ENCODE measurements around the gene FLNC. TPM values are rescaled to one million over a fixed set of nuclear protein-coding genes. Genes with fewer than 3 reads are reported as not detected.

FLNC gene
- total RNA-seq, 1 experiment from 2014 or later, result 84.7 TPM

DNA sequence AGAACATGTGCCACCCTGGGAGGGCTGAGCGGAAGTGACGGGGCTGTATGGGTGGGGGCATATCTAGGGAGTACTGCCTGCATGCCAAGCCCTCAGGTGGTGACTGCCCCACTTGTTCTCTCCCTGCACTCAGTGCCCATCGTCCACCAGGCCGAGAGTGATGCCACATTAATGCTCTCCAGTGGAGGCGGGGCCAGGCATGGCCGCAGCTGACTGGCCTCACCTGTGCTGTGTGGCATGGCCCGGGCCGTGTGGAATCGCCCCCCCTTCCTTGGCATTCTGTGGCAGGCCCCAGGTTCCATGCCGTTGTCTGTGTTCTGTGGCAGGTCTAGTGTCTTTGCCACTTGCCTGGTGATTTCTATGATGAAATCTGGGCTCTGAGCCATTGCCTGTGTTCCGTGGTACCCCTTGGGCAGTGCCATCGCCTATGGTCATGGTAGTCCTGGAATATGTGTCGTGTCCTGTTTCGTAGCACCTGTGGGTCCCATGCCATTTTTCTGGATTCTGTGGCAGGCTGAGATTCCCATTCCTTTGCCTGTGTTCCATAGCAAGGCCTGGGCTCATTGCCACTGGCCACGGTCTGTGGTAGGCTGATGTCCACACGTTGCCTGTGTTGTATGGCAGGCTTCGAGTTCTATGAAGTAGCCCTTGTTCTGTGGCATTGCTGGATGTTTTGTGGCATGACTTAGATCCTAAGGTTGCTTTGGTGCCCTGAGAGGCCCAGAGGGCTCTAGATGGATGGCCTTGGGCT, 8.9 kb downstream of the FLNC start:
- no peaks in the 10 kb centered on the region for H3K27me3 ChIP-seq (replicated peaks)
- peaks cover 6% of the 10 kb centered on the region for H3K4me1 ChIP-seq (replicated peaks)
- no peaks in the 10 kb centered on the region for H3K9me3 ChIP-seq (replicated peaks)
- no peak overlapping the region for H3K27ac ChIP-seq
- H3K4me3 ChIP-seq, result no peak overlapping the region
- peaks cover 93% of the 10 kb centered on the region for H3K36me3 ChIP-seq
- peak in 1 of 2 experiments; percentile 39 for DNase-seq (ENCODE audit: low read depth in 1 of 2, low spot score in 2 of 2)

DNA sequence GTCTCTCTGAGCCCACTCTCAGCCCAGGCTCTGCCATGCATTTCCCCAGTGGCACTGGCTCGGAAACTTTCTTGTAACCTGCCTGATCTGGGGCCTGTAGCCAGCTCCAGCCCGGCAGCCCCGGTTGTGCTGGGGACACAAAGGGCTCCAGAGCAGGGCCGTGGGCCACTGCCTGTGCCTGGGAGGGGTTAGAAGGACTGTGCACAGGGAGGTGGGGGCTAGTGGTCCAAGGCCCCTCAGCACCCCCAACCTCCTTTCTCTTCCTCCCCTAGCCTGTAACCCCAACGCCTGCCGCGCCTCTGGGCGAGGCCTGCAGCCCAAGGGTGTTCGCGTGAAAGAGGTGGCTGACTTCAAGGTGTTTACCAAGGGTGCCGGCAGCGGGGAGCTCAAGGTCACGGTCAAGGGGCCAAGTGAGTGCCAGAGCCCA, 9.6 kb downstream of the FLNC start:
- H3K27me3 ChIP-seq (replicated peaks), result no peaks in the 10 kb centered on the region
- H3K36me3 ChIP-seq, result peaks cover 96% of the 10 kb centered on the region
- no peak overlapping the region for H3K4me3 ChIP-seq
- no peak overlapping the region for H3K27ac ChIP-seq
- no peaks in the 10 kb centered on the region for H3K9me3 ChIP-seq (replicated peaks)
- H3K4me1 ChIP-seq (replicated peaks), result peaks cover 6% of the 10 kb centered on the region
- no peak for DNase-seq (ENCODE audit: low read depth in 1 of 2, low spot score in 2 of 2)

DNA sequence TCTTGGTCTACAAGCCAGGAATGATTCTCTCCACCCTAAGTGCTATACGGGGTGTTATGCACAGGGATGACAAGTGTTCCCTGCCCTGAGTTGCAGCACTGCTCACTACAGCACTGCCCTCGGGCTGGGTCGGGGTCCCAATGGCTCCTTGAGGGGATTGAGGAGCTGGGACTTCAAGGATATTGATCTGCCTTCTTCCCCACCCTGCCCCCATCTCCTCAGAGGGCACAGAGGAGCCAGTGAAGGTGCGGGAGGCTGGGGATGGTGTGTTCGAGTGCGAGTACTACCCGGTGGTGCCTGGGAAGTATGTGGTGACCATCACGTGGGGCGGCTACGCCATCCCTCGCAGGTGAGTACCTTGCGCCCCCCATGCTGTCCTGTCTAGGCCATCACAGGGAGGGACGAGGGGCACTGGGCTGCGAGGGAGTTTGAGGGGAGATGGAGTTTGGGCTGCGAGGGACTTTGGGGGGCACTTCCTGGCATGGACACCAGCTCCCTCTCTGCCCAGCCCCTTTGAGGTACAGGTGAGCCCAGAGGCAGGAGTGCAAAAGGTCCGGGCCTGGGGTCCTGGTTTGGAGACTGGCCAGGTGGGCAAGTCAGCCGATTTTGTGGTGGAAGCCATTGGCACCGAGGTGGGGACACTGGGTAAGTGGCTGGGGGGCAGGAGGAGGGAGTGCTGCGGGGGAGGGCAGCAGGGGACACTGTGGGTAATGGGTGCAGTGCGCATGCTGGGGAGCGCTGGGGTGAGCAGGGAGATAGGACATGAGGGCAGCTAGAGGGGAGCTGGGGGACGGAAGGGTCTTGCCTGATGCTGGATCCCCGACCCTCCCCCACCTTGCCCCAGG, 10.3 kb downstream of the FLNC start:
- peak in 1 of 2 experiments; percentile 37 for DNase-seq (ENCODE audit: low read depth in 1 of 2, low spot score in 2 of 2)

DNA sequence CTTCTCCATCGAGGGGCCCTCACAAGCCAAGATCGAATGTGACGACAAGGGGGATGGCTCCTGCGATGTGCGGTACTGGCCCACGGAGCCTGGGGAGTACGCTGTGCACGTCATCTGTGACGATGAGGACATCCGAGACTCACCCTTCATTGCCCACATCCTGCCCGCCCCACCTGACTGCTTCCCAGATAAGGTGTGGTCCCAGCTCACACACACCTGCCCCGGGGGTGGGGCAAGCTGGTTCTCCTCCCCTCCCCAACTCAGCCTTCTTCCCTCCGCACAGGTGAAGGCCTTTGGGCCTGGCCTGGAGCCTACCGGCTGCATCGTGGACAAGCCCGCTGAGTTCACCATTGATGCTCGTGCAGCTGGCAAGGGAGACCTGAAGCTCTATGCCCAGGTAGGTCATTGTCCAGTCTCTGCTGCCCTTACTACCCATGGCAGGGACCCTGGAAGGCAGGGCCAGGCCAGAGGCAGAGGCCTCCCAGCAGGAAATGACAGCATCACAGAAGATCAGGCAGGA, 11.0 kb downstream of the FLNC start:
- no peaks in the 10 kb centered on the region for H3K9me3 ChIP-seq (replicated peaks)
- peak in 1 of 2 experiments; percentile 39 for DNase-seq (ENCODE audit: low read depth in 1 of 2, low spot score in 2 of 2)
- H3K36me3 ChIP-seq, result peaks cover 94% of the 10 kb centered on the region
- H3K4me1 ChIP-seq (replicated peaks), result peaks cover 6% of the 10 kb centered on the region
- no peaks in the 10 kb centered on the region for H3K27me3 ChIP-seq (replicated peaks)
- no peak overlapping the region for H3K4me3 ChIP-seq
- no peak overlapping the region for H3K27ac ChIP-seq

More for the DNA sequence above, 10.3 kb downstream of the FLNC start:
- Histone ChIP-seq H3K4me1 (replicated peaks) (peaks cover 6% of the 10 kb centered on the region), H3K9me3 (replicated peaks) (no peaks in the 10 kb centered on the region), H3K27ac (no peak overlapping the region), H3K27me3 (replicated peaks) (no peaks in the 10 kb centered on the region), H3K36me3 (peaks cover 96% of the 10 kb centered on the region), H3K4me3 (no peak overlapping the region)

DNA sequence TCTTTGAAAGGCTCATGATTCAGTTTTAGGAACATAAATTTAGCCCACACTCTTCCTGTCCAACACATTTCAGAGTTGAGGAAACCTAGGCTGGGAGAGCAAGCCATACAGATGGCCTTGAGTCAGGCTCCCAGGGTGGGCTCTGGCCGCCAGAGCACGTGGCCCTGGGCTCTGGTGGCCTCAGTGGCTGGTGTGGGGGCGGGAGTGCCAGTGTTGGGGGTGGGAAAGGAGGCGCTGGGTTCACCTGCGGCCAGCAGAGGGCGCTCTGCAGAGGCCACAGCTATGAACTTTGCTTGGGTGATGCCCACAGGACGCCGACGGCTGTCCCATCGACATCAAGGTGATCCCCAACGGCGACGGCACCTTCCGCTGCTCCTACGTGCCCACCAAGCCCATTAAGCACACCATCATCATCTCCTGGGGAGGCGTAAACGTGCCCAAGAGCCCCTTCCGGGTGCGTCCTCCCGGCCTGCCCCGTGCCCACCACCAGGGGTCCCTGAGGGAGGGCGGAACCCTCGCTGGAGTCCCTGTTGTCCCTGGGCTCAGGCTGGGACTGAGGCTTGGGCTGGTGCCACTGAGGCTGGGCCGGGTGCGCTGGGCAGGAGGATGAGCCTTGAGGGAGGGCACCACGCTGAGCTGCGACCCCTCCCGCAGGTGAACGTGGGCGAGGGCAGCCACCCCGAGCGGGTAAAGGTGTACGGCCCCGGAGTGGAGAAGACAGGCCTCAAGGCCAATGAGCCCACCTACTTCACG, 11.9 kb downstream of the FLNC start:
- peaks cover 6% of the 10 kb centered on the region for H3K4me1 ChIP-seq (replicated peaks)
- H3K27me3 ChIP-seq (replicated peaks), result no peaks in the 10 kb centered on the region
- H3K27ac ChIP-seq, result no peak overlapping the region
- no peak overlapping the region for H3K4me3 ChIP-seq
- peaks cover 96% of the 10 kb centered on the region for H3K36me3 ChIP-seq
- peak; percentile 31 to 75 for DNase-seq (ENCODE audit: low read depth in 1 of 2, low spot score in 2 of 2)
- H3K9me3 ChIP-seq (replicated peaks), result no peaks in the 10 kb centered on the region

DNA sequence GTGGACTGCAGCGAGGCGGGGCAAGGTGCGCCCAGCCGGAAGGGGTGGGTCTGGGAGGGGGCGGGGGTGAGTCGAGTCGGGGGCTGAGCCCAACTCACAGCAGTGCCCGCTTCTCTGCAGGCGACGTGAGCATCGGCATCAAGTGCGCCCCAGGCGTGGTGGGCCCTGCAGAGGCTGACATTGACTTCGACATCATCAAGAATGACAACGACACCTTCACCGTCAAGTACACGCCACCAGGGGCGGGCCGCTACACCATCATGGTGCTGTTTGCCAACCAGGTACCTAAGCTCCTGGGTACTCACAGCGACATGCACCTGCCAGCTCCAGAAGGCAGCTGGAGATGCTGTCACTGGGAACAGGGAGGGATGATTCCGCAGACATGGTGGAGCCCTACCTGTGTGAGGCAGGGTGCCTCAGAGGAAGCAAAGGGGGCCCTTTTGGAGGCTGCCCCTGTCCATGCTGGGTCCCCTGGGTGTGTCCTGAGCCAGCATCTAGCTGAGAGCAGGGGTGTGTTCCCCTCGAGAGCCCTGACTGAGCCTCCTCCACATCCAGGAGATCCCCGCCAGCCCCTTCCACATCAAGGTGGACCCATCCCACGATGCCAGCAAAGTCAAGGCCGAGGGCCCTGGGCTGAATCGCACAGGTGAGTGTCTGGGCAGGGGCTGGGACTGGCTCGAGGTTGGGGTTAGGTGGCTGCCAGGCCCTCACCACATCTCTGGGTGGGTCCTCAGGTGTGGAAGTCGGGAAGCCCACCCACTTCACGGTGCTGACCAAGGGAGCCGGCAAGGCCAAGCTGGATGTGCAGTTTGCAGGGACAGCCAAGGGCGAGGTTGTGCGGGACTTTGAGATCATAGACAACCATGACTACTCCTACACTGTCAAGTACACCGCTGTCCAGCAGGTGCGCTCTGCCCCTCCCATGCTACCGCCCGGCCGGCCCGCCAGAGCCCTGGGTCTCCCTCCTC, 12.8 kb downstream of the FLNC start:
- peaks cover 96% of the 10 kb centered on the region for H3K36me3 ChIP-seq
- no peaks in the 10 kb centered on the region for H3K9me3 ChIP-seq (replicated peaks)
- DNase-seq (ENCODE audit: low read depth in 1 of 2, low spot score in 2 of 2), result peak in 1 of 2 experiments; percentile 45

DNA sequence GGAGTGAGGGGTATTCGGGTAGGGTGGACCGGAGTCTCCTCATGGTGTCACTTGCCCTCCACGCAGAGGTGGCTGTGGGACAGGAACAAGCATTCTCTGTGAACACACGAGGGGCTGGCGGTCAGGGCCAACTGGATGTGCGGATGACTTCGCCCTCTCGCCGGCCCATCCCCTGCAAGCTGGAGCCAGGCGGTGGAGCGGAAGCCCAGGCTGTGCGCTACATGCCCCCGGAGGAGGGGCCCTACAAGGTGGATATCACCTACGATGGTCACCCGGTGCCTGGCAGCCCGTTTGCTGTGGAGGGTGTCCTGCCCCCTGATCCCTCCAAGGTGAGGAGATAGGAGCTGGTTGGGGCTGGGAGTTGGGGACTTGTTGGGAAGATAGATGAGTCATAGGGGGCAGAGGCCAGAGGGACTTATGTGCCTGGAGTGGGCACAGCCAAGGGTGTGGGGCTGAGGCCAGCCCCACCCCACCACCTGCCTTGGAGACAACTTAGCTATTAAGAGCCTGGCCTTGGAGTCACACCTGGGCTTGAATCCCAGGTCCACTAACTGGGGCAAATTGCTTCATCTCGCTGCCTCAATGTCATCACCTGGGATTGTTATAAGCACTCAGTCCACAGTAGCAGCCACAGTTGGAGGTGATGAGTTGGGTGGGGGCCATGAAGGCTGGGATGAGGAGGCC, 13.9 kb downstream of the FLNC start:
- H3K4me3 ChIP-seq, result no peak overlapping the region
- H3K27ac ChIP-seq, result no peak overlapping the region
- H3K4me1 ChIP-seq (replicated peaks), result peaks cover 6% of the 10 kb centered on the region
- peaks cover 92% of the 10 kb centered on the region for H3K36me3 ChIP-seq
- no peak for DNase-seq (ENCODE audit: low read depth in 1 of 2, low spot score in 2 of 2)
- H3K9me3 ChIP-seq (replicated peaks), result no peaks in the 10 kb centered on the region
- H3K27me3 ChIP-seq (replicated peaks), result no peaks in the 10 kb centered on the region

More for the DNA sequence above, 12.8 kb downstream of the FLNC start:
- no peak overlapping the region for H3K4me3 ChIP-seq
- no peaks in the 10 kb centered on the region for H3K27me3 ChIP-seq (replicated peaks)
- no peak overlapping the region for H3K27ac ChIP-seq
- peaks cover 6% of the 10 kb centered on the region for H3K4me1 ChIP-seq (replicated peaks)

DNA sequence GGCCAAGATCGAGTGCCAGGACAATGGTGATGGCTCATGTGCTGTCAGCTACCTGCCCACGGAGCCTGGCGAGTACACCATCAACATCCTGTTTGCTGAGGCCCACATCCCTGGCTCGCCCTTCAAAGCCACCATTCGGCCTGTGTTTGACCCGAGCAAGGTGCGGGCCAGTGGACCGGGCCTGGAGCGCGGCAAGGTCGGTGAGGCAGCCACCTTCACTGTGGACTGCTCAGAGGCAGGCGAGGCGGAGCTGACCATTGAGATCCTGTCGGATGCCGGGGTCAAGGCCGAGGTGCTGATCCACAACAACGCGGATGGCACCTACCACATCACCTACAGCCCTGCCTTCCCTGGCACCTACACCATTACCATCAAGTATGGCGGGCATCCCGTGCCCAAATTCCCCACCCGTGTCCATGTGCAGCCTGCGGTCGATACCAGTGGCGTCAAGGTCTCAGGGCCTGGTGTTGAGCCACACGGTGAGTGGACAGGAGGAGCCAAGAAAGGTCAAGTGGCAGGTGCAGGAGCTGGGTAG, 14.6 kb downstream of the FLNC start:
- Histone ChIP-seq H3K9me3 (replicated peaks) (no peaks in the 10 kb centered on the region), H3K27me3 (replicated peaks) (no peaks in the 10 kb centered on the region), H3K27ac (no peak overlapping the region), H3K4me3 (no peak overlapping the region), H3K36me3 (peaks cover 92% of the 10 kb centered on the region), H3K4me1 (replicated peaks) (peaks cover 6% of the 10 kb centered on the region)
- no peak for DNase-seq (ENCODE audit: low read depth in 1 of 2, low spot score in 2 of 2)

DNA sequence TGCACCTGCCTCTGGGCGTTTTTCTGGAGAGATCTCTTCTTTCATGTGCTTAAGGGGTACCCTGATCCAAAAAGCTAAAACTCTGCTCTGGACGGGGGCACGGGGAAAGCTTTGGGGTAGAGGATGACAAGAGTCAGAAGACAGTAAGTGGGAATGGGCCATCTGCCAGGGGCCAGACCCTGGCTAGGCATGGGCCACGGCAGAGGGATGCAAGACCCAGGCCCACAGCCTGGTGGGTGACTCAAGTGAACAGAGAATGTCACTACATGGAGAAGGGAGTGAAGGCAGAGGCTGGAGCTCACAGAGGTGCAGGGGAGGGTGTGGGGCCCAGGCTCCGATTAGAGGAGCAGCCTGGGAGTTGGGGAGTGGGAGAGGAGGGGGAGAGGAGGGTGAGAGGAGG, 15.3 kb downstream of the FLNC start:
- Histone ChIP-seq H3K4me1 (replicated peaks) (peaks cover 6% of the 10 kb centered on the region), H3K4me3 (no peak overlapping the region), H3K27me3 (replicated peaks) (no peaks in the 10 kb centered on the region), H3K27ac (no peak overlapping the region), H3K36me3 (peaks cover 92% of the 10 kb centered on the region), H3K9me3 (replicated peaks) (no peaks in the 10 kb centered on the region)
- DNase-seq (ENCODE audit: low read depth in 1 of 2, low spot score in 2 of 2), result no peak

DNA sequence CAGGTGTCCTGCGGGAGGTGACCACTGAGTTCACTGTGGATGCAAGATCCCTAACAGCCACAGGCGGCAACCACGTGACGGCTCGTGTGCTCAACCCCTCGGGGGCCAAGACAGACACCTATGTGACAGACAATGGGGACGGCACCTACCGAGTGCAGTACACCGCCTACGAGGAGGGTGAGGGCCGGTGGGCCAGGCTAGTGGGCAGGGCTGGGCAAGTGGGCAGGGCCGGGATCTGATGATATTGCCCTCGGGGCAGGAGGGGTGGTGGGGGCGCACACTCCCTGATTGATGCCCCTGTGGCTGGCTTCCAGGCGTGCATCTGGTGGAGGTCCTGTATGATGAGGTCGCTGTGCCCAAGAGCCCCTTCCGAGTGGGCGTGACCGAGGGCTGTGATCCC, 15.8 kb downstream of the FLNC start:
- no peak for DNase-seq (ENCODE audit: low read depth in 1 of 2, low spot score in 2 of 2)
- Histone ChIP-seq H3K4me3 (no peak overlapping the region), H3K27ac (no peak overlapping the region), H3K36me3 (peaks cover 94% of the 10 kb centered on the region), H3K4me1 (replicated peaks) (peaks cover 5% of the 10 kb centered on the region), H3K27me3 (replicated peaks) (no peaks in the 10 kb centered on the region), H3K9me3 (replicated peaks) (no peaks in the 10 kb centered on the region)

DNA sequence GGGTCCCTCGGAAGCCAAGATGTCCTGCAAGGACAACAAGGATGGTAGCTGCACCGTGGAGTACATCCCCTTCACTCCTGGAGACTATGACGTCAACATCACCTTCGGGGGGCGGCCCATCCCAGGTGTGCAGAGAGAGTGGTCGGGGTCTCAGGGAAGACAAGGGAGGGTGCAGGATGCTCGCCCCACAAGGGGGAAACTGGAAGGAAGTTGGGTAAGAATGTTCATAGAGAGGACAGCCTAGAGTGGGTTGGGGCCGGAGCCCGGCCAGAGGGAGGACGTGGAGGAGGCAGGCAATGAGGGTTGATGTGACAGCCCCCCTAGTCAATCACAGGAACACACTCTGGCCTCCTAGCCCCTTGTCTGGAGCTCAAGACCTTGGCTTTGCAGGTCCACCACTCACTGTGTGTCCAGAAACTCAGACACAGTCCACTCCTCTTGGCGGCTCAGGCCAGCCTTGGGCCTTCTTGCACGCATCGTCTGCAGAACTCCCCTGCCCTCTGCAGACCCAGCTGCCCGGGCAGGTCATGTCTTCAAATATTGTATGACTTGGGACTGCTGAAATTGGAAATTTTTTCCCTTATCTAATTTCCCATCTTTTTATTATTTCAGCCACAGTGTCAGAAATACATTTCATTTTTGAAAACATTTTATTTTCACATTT, 16.7 kb downstream of the FLNC start:
- no peak for DNase-seq (ENCODE audit: low read depth in 1 of 2, low spot score in 2 of 2)
- Histone ChIP-seq H3K36me3 (peaks cover 94% of the 10 kb centered on the region), H3K9me3 (replicated peaks) (no peaks in the 10 kb centered on the region), H3K27ac (no peak overlapping the region), H3K4me1 (replicated peaks) (no peaks in the 10 kb centered on the region), H3K27me3 (replicated peaks) (no peaks in the 10 kb centered on the region), H3K4me3 (no peak overlapping the region)

Data from SJSA1 (cell line).